K562 (cell line): ENCODE measurements around the gene NHSL2.

ENCODE experiments used
- DMBX1 ChIP-seq: fragments of 250-450 bp; sonication (Bioruptor Pico); IDR thresholded peaks from 2 replicates; pipeline ENCODE4 v1.8.0; 2022; ENCODE audit warnings: inconsistent platforms, mild to moderate bottlenecking, moderate library complexity, borderline replicate concordance
- MAX ChIP-seq: sonication (generic); formaldehyde crosslinking; IDR thresholded peaks from 2 replicates; pipeline ENCODE4 v1.9.0; 2022; ENCODE audit warnings: mild to moderate bottlenecking, missing genetic modification reagents
- MAZ ChIP-seq, 2 experiments: fragments of 450-650 bp in 1 of 2; sonication (generic) in 1 of 2; formaldehyde crosslinking; IDR thresholded peaks in 1 of 2; conservative IDR thresholded peaks in 1 of 2; 2 replicates each; pipeline versions ENCODE4 v1.4.0 to v1.5.0; 2020; ENCODE audit warnings: mild to moderate bottlenecking in 1 of 2, missing genetic modification reagents in 1 of 2
- MYC ChIP-seq, 2 experiments: fragments of 250-450 bp in 1 of 2; sonication (Bioruptor Pico) in 1 of 2; IDR thresholded peaks; 2 replicates each; pipeline versions ENCODE4 v1.5.1 to v1.6.1; 2012 to 2021; ENCODE audit warnings: low read depth in 2 of 2, borderline replicate concordance in 1 of 2, improper control_type of control experiment in 1 of 2, low read length in 1 of 2, mild to moderate bottlenecking in 1 of 2, moderate library complexity in 1 of 2
- POLR2A ChIP-seq: fragments of 450-650 bp; conservative IDR thresholded peaks from 2 replicates; pipeline ENCODE4 v1.6.1; 2016
- RAD21 ChIP-seq, 2 experiments: fragments of 250-450 bp in 1 of 2; fragments of 450-650 bp in 1 of 2; sonication (Bioruptor Pico) in 1 of 2; formaldehyde crosslinking in 1 of 2; IDR thresholded peaks in 1 of 2; conservative IDR thresholded peaks in 1 of 2; 2 replicates each; pipeline versions ENCODE4 v1.4.0 to v1.8.0; 2020 to 2022; ENCODE audit warnings: mild to moderate bottlenecking in 2 of 2, moderate library complexity in 1 of 2
- SMAD1 ChIP-seq: fragments of 150-350 bp; IDR thresholded peaks from 2 replicates; pipeline ENCODE4 v1.6.1; 2014; ENCODE audit warnings: low read length, low read depth; ENCODE audit not compliant: partially characterized antibody
- ZBTB43 ChIP-seq: sonication (generic); formaldehyde crosslinking; IDR thresholded peaks from 2 replicates; pipeline ENCODE4 v1.8.0; 2023; ENCODE audit warnings: mild to moderate bottlenecking, missing genetic modification reagents
- ZNF766 ChIP-seq: fragments of 200-800 bp; sonication (Bioruptor generic); conservative IDR thresholded peaks from 2 replicates; pipeline ENCODE4 v1.6.1; 2016; ENCODE audit warnings: missing genetic modification characterization, missing compliant biosample characterization
- TF ChIP-seq, protein P1 (sequence below), 3 experiments: IDR thresholded peaks in 2 of 3; conservative IDR thresholded peaks in 1 of 3; 2 replicates each; pipeline ENCODE4 v1.5.1; 2011 to 2012; ENCODE audit warnings: low read length in 3 of 3, mild to moderate bottlenecking in 3 of 3, control low read depth in 2 of 3, improper control_type of control experiment in 1 of 3, inconsistent platforms in 1 of 3, low read depth in 1 of 3, mixed read lengths in 1 of 3, moderate library complexity in 1 of 3; ENCODE audit not compliant: insufficient read depth in 2 of 3

GRCh38 chrX:72009731-72010130 is 99.1 kb downstream of the NHSL2 start:
- TF ChIP-seq ZBTB43 (CRISPR knock-in tag) (no peak), MYC (IDR thresholded peaks at IDR 0.05; ENCODE audit: low read depth, low read length) (no peak), MYC (CRISPR knock-in tag; IDR thresholded peaks at IDR 0.05; ENCODE audit: borderline replicate concordance, low read depth) (no peak), RAD21 (CRISPR knock-in tag; conservative IDR thresholded peaks at IDR 0.05 in 1 of 2, IDR thresholded peaks at IDR 0.05 in 1 of 2) (no peak), ZNF766 (CRISPR knock-in tag) (no peak), MAX (CRISPR knock-in tag) (no peak), DMBX1 (CRISPR knock-in tag) (no peak), POLR2A (no peak), MAZ (CRISPR knock-in tag; conservative IDR thresholded peaks at IDR 0.05 in 1 of 2, IDR thresholded peaks at IDR 0.05 in 1 of 2) (no peak), SMAD1 (no peak)
- TF ChIP-seq, protein P1, sequence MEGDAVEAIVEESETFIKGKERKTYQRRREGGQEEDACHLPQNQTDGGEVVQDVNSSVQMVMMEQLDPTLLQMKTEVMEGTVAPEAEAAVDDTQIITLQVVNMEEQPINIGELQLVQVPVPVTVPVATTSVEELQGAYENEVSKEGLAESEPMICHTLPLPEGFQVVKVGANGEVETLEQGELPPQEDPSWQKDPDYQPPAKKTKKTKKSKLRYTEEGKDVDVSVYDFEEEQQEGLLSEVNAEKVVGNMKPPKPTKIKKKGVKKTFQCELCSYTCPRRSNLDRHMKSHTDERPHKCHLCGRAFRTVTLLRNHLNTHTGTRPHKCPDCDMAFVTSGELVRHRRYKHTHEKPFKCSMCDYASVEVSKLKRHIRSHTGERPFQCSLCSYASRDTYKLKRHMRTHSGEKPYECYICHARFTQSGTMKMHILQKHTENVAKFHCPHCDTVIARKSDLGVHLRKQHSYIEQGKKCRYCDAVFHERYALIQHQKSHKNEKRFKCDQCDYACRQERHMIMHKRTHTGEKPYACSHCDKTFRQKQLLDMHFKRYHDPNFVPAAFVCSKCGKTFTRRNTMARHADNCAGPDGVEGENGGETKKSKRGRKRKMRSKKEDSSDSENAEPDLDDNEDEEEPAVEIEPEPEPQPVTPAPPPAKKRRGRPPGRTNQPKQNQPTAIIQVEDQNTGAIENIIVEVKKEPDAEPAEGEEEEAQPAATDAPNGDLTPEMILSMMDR (IDR thresholded peaks at IDR 0.05 in 2 of 3, conservative IDR thresholded peaks at IDR 0.05 in 1 of 3; ENCODE audit: insufficient read depth in 2 of 3, low read depth in 1 of 3, low read length in 3 of 3): no peak
